GM19463 (cell line): ENCODE data around the gene MIER1.
"Not testable (repeated sequence)": the region's sequence is repeated elsewhere in the genome, so short reads cannot be mapped to it uniquely, and the experiment has no call there.

Experiments used
- ATAC-seq: cut with Tn5 transposase; IDR thresholded peaks from one replicate; pipeline ENCODE4 v1.9.1; 2021; ENCODE audit warnings: mild to moderate bottlenecking, moderate library complexity; ENCODE audit not compliant: unreplicated experiment

The MIER1 gene

DNA sequence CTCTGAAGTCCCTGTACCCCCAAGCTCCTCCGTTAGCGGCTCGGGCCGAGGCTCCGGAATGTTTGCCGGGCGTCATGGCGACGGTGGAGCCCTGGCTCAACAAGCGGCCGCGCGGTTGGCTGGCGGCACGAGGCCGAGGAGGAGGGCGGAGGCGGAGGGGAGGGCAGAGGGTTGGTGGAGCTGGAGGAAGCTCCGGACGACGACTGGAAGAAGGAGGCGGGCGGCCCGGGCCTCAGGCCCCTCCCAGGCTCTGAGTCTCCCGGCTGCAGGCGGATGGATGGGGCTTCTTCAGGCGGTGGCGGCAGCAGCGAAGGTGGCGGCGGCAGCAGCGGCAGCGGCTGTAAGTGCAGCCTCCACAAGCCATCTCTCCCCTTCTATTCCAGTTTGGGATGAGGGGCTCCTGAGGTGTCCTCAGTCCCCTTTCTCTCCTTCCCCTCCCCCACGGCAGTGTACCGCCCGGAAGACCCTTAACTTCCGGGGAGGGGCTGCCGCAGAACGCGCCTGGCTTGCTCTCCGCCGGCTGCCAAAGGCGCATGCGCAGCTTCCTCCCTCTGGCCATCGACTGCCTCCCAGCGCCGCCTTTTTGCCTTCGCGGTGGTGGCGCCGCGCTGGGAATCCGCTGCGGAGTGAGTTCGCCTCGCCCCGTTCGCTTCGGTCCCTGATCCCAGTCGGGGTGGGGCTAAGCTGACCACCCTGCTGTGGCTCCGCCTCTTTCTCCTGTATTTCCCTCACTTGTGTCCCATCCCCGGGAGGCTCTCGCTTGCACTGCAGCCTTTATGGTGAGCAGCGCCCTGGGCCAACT, at the start of gene MIER1, which contains the start of gene DNAI4:
Gene MIER1 (plus strand): TSS at position 235 of the 802 bp plus-strand sequence. CDS start 39 bp downstream, at position 274.
Gene DNAI4 (minus strand): TSS at position 101 of the 802 bp plus-strand sequence. CDS start 25 bp downstream, at position 76.
- ATAC-seq = peak; percentile 93

DNA sequence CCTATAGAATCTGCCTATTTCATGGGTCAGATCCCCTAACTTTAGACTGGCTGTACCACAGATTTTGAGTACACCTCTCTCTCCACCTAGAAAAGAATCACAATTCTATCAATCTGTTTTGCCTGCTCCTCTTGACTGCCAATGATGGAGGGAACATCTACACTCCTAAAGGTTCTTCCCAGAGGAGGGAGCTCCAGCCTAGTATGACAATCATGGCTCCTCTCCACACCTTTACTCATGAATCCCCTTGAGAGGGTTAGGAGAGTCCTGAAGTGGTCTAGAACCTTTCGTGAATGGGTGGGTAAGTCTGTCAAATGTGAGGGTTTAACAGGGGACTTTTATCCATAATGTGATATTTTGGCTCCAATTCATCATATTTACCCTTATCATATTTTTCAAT, 48.1 kb upstream of the MIER1 start:
- ATAC-seq = no peak

DNA sequence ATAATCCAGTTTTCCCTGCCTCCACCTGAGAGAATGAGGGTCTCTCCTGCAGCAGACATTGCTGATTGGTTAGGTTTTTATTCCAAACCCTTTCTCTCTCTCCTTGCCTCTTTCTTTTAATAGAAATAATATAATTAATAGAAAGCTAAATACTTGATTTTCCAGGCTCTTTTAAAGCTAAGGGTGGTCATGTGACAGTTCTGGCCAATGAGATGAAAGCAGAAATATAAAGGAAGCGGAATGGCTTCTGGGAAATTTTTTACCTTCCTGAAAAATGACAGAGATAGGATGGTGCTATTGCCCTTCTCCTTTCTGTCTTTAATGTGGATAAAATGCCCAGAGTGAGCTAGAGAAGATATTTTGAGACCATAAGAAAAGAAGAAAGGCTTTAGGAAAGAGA, 35.8 kb upstream of the MIER1 start:
- ATAC-seq = no peak

DNA sequence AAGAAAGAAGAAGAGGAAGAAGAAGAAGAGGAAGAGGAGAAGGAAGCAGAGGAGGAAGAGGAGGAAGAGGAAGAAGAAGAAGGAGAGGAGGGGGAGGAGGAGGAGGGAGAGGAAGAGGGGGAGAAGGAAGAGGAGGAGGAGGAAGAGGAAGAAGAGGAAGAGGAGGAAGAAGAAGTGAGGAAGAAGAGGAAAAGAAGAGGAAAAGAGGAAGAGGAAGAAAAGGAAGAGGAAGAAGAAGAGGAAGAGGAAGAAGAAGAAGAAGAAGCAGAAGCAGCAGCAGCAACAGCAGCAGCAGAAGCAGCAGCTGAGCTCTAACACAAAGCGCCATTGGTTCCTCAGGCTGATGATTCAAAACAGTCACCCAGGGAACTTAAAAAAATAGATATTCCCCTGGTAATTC, 34.2 kb upstream of the MIER1 start:
- no peak for ATAC-seq

DNA sequence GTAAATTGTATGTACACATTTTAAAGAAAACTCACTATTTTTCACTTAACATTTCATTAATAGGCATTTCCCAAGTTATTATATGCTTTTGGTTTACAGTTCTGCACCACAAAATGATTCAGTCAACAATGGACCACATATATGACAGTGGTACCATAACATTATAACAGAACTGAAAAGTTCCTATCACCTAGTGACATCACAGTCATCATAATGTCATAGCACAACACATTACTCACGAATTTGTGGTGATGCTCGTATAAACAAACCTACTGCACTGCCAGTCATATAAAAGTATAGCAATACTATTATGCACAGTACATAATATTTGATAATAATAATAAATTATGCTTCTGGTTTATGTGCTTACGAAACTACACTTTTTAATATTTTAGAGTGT, 31.1 kb upstream of the MIER1 start:
- no peak for ATAC-seq

DNA sequence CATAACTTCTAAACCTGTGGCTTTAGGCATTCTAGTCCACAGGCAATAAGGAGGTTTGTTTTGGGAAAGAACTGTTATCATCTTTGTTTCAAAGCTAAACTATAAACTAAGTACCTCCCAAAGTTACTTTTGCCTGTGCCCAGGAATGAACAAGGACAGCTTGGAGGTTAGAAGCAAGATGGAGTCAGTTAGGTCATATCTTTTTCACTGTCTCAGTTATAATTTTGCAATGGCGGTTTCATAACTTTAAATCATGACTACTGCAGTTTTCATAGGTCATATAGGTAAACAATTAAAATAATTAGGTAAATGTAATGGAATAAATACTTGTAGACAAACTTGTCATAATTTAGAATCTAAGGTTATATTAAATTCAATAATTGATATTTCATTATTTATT, 9.6 kb upstream of the MIER1 start:
- not testable (repeated sequence) for ATAC-seq

DNA sequence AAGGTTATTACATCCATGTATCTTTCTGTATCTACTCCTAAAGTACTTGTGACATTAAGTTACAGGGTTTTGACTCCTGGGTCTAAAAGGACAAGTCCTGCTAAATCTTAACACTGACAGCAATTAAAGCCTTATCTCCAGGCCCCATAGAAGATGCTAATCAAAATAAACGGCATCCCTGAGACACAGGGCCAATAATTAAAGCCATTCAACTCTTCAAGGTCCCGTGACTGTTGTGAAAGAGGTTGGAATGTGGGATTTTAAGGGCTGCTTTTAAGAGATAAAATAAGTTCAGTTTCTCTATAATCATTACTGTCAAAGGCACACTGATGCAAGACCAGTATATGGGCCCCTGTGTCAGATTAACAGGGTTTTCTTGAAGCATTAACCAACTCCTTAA, 8.5 kb upstream of the MIER1 start:
- ATAC-seq = no peak

DNA sequence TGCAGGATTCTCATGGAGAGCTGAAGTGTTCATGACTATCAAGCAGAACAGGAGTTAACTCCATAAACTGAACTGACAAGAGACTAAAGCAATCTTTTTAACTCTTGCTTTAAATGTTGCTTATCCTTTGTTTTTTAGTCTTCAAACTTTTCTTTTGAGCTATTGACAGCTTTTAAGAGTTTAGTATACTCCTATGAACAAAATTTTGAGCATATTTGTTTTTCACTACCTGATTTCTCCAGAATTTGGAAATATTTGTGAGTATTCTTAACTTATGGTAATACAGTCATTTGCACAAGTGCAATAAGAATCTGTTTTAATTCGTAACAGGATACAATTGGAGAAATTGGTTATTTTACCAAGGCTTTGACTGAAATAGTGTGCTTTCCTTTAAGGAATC, 7.3 kb upstream of the MIER1 start:
- ATAC-seq = no peak

DNA sequence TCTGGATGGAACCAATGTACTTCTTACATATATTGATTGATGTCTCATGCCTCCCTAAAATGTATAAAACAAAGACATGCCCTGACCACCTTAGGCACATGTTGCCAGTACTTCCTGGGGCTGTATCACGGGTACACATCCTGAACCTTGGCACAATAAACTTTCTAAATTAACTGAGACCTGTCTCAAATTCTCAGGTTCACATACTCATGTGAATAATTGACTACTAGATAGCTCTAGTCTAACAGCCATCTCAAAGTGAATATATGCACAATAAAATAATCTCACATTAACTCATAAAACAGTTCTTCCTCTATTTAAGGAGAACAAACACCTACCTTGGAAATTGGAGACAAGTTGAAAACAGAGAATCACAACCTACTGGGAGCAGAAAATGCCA, 5.7 kb upstream of the MIER1 start:
- ATAC-seq = no peak

DNA sequence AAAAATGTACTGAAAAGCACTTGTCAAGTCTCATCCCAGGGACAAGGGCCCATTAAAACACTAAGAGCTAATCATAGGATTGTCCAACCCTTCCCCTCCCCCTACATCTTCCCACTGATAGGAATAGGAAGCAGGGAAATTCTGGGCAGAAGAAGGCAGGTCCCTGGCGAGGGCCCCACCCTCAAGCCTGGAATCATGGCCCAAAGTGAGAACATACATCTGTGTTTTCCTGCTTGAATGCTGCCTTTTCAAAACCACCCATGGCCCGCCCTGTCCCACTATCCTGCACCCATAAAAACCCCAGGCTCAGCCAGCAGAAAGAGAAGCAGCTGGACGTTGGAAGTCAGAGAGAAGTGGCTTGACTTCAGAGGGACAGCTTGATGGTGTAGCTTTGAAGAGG, 5.0 kb upstream of the MIER1 start:
- no peak for ATAC-seq

DNA sequence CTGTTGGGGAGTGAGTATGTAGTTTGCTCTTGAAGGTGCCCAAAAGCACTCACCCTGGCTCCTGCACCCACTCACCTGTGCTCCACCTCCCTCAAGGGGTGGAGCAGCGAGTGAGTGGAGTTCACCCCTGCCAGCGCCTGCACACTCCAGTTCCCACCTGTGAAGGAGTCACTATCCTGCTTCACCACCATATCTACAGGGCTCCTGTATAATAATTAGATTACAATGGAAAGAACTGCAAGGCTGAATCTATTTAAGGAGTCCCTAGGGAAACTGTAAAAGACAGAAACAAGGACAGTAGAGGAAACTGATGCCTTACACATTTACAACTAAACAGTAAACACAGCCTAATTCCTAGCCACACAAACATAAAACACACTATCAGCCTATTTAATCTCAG, 4.2 kb upstream of the MIER1 start:
- no peak for ATAC-seq

DNA sequence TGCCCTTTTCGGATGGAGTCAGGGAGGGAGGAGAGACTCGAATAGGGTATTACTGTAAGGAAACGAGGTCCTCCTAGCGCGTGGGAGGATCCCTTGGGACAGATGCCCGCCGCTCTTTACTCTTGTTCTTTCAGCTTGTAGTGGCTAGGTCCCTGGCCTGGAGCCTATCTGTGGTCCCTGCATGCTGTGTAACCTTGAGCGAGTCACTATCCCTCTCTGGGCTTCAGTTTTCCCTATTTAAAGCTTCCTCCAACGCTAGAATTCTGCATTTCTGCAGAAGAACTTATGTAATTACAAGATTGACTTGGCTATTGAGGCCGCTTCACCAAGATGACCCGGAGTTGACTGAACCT, 744 bp downstream of the MIER1 start:
- no peak for ATAC-seq

DNA sequence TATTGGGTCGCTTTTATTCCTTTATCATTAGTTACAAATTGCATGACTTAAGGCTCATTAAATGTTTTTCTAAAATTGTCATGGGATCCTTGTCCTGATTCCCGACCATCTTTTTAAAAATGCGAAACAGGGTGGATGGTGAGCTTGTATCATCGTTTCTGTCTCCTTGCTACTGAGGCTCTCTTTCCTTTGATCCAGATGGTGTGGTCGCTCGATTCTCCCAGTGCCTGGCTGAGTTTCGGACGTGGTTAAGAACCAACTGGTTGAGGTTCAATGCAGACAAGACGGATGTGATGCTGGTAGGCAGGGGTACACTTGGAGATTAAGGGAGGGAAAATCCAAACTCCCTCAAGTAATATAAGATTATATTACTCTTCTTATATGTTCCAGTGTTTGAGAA, 1.2 kb downstream of the MIER1 start:
- no peak for ATAC-seq

DNA sequence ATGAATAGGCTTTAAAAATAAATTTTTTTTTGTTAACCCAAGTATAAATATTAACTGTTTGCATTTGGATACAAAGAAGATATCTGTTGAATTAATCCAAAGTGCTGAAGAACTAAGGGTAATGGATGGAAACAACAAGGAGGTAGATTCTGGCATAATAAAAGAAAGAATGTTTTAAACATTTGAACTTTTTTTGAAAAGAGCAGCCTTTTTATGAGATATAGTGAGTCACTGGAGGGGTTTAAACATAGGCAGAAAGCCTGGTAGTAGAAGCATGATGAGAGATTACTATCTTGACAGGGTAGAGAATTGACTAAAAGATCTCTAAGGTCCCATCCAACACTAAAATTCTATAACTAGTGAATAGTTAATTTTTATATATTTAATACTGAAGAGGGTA, 2.7 kb downstream of the MIER1 start:
- ATAC-seq = no peak

DNA sequence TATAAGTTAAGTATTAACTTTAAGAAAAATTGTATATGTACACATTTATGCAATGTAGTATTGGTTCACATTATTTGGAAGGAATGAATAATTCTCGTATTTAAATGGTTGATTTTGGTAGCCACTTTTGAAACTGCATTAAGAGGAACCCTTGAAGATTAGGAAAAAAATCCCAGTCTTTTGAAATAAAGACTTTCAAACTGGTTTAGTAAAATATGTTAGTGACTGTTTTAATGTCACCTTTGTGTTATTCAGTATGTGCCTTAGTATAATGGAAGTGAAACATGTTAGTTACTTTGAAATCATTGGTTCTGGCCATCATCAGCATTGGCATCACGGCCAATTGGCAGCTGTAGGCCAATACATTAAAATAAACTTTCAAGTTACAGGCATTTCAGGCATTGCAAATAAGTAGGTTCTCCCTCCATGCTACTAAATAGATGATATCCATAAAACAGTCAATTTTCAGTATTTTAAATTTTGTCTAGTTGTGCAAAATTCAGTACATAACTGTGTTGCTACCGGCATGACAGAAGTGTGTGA, 4.4 kb downstream of the MIER1 start:
- no peak for ATAC-seq

DNA sequence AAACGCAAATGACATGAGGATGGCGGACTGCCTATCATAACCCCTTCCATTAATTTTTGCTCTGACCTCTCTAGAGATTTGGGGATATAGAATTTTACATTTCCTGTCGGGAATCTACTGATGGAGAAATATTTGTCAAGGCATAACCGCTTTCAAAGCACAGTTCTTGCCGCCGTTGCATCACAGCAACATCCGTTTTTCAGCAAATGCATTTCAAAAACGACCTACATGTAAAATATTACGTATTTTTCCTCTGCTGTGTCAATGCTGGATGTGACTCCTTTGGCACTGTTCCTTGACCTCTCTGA, 4.9 kb downstream of the MIER1 start:
- no peak for ATAC-seq

DNA sequence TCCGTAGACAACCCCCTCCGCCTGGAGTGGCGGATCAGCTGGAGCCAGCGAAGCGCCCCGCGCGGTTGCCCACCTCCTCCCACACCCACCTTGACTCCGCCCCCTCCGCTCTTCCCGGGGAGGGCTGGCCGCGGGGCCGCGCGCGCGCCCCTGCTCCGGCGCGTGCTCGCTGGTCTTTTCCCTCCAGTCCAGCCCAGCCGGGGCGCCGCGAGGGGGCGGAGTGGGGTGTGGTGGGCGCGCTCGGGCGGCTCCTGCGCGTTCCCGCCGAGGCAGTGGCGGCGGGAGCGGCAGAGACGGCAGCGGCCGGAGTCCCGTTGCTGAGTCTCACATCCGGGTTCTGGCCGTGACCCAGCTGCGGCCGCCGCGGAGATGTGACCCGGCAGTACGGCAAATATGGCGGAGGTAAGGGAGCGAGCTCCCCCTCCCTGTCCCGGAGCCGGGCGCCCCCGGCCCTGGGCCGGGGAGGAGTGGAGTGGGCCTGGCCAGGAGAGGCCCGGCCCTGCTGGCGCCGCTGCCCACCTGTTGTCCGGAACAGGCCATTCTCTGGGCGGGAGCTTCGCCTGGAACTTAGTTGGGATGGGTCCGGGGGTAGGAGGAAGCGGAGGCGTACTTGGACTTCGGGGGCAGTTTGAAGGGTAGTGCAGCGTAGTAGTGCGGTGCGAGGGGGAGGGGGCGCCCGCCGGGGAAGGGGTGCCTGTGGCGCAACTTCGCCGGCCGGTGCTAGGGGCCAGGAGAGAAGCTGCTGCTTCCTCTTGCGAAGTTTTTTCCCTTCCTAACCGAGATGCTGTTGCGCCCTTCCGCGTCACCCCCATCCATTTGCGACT, 5.4 kb downstream of the MIER1 start:
- ATAC-seq = peak; percentile 73

DNA sequence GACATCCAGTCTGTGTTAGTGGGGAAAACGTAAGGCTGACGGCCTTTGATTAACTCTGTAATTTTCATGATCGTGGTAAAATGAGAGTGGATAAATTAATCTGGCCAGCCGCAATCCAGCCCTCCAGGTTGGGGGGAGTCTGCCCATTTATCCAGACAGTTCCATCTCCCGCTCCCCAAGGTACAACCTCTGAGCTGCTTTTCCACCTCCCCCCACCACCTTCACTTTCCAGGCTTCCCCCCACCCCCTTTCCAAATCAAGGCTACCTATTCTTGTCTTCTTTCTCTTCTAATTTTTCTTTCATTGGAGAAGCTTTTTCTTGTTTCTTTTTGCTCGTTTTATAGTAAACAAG, 6.0 kb downstream of the MIER1 start:
- no peak for ATAC-seq

DNA sequence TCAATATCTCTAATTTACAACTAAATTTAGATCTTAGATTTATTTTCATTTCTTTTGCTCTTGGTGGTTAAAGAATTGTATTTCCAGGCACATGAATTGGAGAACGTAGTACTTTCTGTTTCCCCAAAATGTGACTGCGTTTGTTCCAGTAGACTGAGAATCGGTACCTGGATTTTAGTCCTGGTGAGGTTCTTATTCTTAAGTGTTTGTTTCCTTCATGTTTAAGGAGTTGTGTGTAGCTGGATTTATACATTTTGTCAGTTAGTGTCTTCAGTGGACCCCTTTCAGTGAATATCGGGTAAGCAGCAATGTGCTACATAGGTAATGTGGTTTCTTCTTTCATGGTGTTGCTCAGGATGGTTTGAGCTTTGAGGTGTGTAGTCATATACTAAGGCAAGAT, 6.8 kb downstream of the MIER1 start:
- ATAC-seq = no peak

DNA sequence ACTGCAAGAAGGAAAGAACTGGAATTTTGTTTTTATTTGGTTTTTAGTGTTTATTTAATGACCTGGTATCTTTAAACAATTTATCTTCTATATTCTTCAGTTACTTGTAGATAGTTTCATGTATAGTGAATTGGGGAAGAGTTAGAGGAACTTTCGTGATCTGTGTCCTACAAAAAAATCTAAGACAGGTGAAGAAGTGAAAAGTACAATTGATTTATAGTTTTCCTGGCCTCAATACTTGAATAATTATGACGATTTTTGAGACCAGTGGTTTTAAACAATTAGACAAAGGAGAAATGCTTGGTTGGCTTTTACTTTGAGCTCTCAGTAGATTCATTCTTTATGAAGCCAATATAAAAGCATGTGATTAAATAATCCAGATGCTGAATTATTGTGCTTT, 7.5 kb downstream of the MIER1 start:
- ATAC-seq = no peak

DNA sequence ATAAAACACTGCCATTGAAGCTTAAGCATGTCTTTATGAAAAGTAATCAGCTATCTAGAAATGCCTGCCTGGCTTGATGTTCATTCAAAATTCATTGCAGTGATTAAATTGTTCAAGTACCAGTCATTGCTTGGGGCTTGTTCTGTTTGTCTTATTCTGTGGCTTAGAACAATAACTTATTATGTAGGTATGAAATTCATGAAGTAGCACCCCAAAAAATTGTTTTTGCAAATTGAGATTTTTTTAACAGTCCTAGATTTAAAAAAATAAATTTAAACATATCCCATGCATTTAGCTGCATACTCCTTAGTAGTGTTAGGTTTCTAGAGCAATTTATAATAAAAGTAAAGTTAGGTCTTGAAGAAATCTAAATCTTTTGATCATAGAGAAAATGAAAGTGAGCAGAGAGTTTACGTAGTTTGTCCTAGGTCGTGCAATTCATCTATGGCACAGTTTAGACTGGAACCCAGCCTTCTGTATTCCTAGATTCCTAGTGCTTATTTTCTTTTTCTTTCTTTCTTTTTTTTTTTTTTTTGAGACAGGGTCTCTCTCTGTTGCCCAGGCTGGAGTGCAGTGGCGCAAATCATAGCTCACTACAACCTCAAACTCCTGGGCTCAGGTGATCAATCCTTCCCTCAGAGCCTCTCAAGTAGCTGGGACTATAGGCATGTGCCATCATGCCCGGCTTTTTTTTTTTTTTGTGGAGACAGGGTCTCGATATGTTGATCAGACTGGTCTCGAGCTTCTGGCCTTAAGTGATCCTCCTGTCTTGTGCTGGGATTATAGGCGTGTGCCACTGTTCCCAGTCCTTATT, 9.3 kb downstream of the MIER1 start:
- no peak for ATAC-seq
